Ishikawa (cell line): ENCODE results near the gene PTPN2.

Source experiments
- EP300 ChIP-seq: IDR thresholded peaks from 2 replicates; pipeline ENCODE4 v1.6.1; 2012; ENCODE audit warnings: borderline replicate concordance
- RAD21 ChIP-seq: IDR thresholded peaks from 2 replicates; pipeline ENCODE4 v1.6.1; 2012; ENCODE audit warnings: low read depth
- REST ChIP-seq: IDR thresholded peaks from 2 replicates; pipeline ENCODE4 v1.6.1; 2012; ENCODE audit warnings: low read depth, mild to moderate bottlenecking
- TAF1 ChIP-seq: IDR thresholded peaks from 2 replicates; pipeline ENCODE4 v1.6.1; 2012; ENCODE audit warnings: low read depth, mild to moderate bottlenecking
- ZBTB7A ChIP-seq: IDR thresholded peaks from 2 replicates; pipeline ENCODE4 v1.6.1; 2012; ENCODE audit warnings: low read depth

DNA sequence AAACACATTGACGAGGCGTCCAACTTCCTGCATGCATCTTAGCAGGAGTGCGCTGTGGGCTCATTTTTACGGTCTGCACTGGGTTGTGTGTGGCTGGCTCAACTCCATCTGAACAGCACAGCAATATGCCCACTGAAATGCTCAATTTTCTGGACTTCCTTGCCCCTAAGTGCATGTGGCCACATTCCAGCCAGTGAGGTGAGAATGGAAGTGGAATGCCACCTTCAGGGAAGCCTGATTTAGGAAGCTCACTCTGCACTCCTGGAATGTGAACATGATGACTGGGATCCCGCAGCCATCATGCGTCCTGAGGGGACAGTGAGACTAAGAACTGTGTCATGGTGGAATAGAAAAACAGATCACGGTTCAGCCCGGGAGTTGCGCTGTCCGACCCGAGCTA is 105.0 kb downstream of the PTPN2 start:
- no peak for TF ChIP-seq TAF1
- TF ChIP-seq REST = no peak
- peak; percentile 22; the same call in 1 of the 2 replicates for TF ChIP-seq RAD21
- TF ChIP-seq EP300 = no peak
- TF ChIP-seq ZBTB7A = no peak
